HFF-Myc (cell line): ENCODE results near the gene PVALEF.

ENCODE experiments used
- DNase-seq: peaks from one replicate; pipeline ENCODE4 v3.0.0-alpha.2; 2011; ENCODE audit warnings: low read depth; ENCODE audit errors: extremely low read depth
- H3K4me3 ChIP-seq: replicated peaks from 2 replicates; pipeline ENCODE4 v1.5.1; 2011; ENCODE audit warnings: low read depth, mild to moderate bottlenecking, control low read depth, low read length
- CTCF ChIP-seq: IDR thresholded peaks from 2 replicates; pipeline ENCODE4 v1.5.1; 2012; ENCODE audit warnings: mild to moderate bottlenecking, low read depth, low read length, control low read depth; ENCODE audit errors: missing control alignments

The PVALEF gene

GRCh38 chr17:81181811-81182185 lies 16.5 kb downstream of the PVALEF start:
- DNase-seq: no peak
- no peak for TF ChIP-seq CTCF
- no peak overlapping the region for H3K4me3 ChIP-seq

- no peak for DNase-seq
- H3K4me3 ChIP-seq: no peak overlapping the region
- TF ChIP-seq CTCF: no peak
Measured at GRCh38 chr17:81182596-81182995, 17.3 kb downstream of the PVALEF start.

GRCh38 chr17:81183316-81183715 lies 18.0 kb downstream of the PVALEF start:
- H3K4me3 ChIP-seq: no peak overlapping the region
- no peak for TF ChIP-seq CTCF
- DNase-seq: no peak

GRCh38 chr17:81183807-81184206 lies 18.5 kb downstream of the PVALEF start:
- TF ChIP-seq CTCF: no peak
- DNase-seq: no peak
- no peak overlapping the region for H3K4me3 ChIP-seq

GRCh38 chr17:81184555-81184954 lies 19.2 kb downstream of the PVALEF start:
- no peak for TF ChIP-seq CTCF
- no peak overlapping the region for H3K4me3 ChIP-seq
- DNase-seq: no peak

GRCh38 chr17:81186203-81186602 lies 20.9 kb downstream of the PVALEF start:
- no peak overlapping the region for H3K4me3 ChIP-seq
- no peak for TF ChIP-seq CTCF
- DNase-seq: no peak

- TF ChIP-seq CTCF: no peak
- H3K4me3 ChIP-seq: no peak overlapping the region
- no peak for DNase-seq
Measured at GRCh38 chr17:81187120-81187519, 21.8 kb downstream of the PVALEF start.
